D721Med (cell line): Measurements from ENCODE around the gene HEXIM1.

Source experiments
- DNase-seq: peaks from one replicate; pipeline ENCODE4 v3.0.0; 2011; ENCODE audit warnings: low spot score; ENCODE audit not compliant: insufficient read length
- FAIRE-seq: peaks from 2 replicates; lab custom pipeline; 2011; peaks lifted over from hg19 to GRCh38; lab: Jason Lieb, UNC
- TF ChIP-seq, protein P1 (sequence below): IDR thresholded peaks from 2 replicates; pipeline ENCODE4 v1.5.1; 2012; ENCODE audit warnings: mild to moderate bottlenecking, control low read depth; ENCODE audit not compliant: insufficient read depth; ENCODE audit errors: missing control alignments

Gene HEXIM1

DNA sequence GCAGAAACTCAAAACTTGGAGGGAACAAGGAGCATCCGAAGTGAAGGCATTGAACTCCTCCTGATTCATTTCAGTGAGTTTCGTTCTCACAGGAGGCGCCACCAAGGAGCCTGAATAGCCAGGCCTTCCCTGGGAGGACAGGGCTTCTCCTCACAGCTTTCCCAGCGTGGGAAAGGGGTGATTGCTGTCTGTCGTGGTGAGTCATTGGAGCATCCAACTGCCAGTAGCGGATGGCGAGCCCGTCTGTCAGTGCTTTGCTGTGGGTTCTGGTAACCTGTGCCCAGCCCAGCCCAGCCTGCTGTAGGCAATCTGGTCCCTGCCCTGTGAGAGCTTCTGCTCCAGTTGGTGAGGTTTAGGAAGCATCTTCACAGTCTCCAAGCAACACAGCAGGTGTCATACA is 44.2 kb upstream of the HEXIM1 start:
- no peak for FAIRE-seq
- TF ChIP-seq, protein P1, sequence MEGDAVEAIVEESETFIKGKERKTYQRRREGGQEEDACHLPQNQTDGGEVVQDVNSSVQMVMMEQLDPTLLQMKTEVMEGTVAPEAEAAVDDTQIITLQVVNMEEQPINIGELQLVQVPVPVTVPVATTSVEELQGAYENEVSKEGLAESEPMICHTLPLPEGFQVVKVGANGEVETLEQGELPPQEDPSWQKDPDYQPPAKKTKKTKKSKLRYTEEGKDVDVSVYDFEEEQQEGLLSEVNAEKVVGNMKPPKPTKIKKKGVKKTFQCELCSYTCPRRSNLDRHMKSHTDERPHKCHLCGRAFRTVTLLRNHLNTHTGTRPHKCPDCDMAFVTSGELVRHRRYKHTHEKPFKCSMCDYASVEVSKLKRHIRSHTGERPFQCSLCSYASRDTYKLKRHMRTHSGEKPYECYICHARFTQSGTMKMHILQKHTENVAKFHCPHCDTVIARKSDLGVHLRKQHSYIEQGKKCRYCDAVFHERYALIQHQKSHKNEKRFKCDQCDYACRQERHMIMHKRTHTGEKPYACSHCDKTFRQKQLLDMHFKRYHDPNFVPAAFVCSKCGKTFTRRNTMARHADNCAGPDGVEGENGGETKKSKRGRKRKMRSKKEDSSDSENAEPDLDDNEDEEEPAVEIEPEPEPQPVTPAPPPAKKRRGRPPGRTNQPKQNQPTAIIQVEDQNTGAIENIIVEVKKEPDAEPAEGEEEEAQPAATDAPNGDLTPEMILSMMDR = no peak
- no peak for DNase-seq

DNA sequence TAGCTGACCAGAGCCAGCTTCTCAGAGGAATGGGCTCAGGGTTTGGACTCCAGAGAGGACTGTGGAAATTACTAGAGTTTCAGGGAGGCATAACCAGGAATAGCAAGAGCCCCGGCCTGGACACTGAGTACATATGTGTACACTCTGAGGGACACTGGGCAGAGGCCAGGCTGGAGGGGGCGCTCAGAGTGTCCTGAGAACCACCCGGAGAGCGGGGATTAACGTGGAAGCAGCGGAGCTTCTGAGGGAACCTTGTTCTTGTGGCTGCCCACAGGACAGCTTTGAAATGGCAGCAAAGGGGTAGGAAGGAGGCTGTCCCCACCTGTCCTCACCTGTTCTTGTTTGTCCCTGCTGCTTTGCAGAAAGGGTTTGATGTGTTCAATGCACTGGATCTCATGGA is 43.8 kb upstream of the HEXIM1 start:
- no peak for FAIRE-seq
- DNase-seq = no peak
- TF ChIP-seq, protein P1 = no peak

DNA sequence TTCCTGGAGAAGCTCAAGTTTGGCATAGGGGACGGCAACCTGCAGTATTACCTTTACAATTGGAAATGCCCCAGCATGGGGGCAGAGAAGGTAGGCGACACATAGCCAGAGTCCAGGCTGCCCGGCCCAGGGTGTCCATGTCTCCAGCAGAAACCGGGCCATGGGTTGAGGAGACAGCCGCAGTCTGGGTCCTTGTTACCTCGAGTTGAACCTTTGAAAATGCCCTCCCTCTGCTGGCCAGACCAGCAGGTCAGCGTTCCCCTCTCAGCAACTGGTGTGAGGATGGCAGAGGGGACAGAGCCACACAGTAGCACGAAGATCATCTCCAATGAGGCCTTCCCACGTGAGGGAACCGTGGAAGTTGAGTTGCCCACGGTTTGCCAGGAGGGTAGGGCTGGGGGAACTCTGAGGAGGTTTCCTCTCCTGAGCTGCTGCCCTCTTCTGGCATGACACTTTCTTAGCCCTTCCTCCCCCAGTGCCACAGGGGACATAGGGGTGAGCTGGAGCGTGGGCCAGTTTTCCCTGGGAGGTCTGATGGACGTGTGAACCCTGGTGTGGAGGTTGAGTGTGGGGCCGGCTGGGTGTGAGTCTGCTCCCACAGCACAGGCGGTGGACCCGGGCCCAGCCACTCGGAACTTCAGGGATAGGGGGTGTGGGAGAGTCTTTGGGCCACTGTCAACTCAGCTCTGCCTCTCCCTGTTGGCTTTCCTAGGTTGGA is 43.2 kb upstream of the HEXIM1 start:
- no peak for DNase-seq
- no peak for FAIRE-seq
- TF ChIP-seq, protein P1 = no peak

DNA sequence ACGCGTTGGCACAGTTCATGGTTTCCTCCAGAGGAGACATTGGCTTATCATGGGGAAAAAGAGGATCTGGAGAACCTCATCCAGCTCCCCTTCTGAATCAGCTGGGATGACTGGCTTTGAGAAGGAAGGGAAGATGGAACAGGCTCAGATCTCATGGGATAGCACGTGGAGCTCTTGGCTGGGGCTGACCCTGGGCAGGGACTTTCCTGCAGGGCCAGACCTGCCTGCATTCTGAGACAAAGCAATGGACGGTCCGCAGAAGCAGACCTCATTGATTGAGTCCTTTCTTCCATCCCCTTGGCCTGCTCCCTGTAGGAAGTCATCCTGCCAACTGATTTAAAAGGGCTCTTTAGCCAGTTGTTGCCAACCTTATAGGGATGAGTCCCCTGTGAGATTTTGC is 42.2 kb upstream of the HEXIM1 start:
- DNase-seq (no peak), FAIRE-seq (no peak)
- TF ChIP-seq, protein P1 = no peak

DNA sequence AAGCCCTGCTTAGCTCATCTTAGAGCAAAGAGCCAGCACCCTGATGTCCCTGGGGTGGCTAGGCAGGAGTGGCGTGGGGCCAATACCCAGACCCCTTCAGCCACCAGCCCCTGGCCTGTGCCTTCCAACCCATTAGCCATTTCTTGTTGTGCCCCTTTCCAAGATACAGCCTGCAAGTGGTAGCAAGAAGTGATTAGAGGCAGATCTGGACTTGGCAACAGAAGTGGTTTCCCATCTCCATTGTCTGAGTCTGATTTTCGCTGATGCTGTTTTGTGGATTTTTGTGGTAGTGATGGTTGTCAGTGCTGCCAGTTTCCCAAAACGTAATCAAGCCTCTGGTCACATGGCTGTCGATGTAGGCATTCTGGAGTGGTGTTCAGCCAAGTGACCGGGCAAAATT is 41.7 kb upstream of the HEXIM1 start:
- FAIRE-seq = no peak
- TF ChIP-seq, protein P1 = no peak
- no peak for DNase-seq

DNA sequence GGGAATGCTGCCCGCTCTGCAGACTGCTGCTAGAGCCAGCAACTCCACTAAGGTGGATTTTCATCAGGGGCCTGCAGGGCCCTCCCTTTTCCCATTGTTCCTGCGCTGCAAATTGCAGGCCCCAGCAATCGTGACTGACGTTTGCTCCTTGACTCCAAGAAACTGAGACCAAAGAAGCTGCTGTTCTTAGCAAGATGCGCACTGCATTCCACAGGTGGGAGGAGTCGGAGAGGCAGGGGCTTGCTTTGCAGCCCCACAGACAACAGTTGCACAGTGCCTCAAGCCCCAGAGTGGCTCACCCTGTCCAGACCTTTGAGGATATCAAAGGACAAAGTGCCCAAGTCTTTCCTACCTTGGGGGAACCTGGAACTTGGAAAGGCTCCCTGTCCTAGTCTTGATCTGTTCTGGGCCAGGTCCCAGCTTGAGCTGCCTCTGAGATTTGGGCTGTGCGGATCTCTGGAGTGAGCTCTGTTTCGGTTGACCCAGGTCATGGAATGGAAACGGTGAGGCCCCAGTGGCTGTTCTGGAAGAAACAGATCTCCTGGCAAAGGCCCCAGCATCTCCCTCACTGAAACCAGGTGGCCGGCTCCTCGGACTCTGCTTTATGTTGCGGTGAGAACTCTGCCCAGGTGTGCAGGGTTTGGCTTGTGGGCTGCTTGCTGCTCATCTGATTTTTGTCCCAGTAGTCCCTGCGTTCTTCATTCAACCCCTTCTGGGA is 40.8 kb upstream of the HEXIM1 start:
- FAIRE-seq (no peak), DNase-seq (no peak)
- TF ChIP-seq, protein P1 = no peak

DNA sequence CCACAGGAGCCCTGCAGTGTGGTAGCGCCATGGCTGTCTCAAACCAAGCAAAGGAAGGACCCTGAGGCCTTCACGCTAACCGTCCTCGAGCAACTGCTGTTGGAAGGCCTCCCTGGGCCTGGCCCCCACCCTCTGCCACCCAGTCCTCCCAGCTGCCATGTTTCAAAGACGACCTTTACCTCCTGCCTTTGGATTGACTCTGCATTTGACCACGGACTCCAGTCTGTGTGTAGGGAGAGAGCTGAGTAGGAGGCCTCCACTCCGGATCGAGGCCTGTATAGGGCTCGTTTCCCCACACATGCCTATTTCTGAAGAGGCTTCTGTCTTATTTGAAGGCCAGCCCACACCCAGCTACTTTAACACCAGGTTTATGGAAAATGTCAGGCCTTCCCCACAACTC is 40.2 kb upstream of the HEXIM1 start:
- DNase-seq = no peak
- TF ChIP-seq, protein P1 = no peak
- no peak for FAIRE-seq
